NOMO-1 treated with dmso at 0.1 percent for 144 hours (cell line): Measurements from ENCODE around the gene SAA1.
"Not testable (repeated sequence)": the region's sequence is repeated elsewhere in the genome, so short reads cannot be mapped to it uniquely, and the experiment has no call there.

Source experiments
- DNase-seq: peaks from one replicate; lab custom pipeline; 2025; ENCODE audit not compliant: unreplicated experiment; lab: John Stamatoyannopoulos, UW

SAA1 gene

DNA sequence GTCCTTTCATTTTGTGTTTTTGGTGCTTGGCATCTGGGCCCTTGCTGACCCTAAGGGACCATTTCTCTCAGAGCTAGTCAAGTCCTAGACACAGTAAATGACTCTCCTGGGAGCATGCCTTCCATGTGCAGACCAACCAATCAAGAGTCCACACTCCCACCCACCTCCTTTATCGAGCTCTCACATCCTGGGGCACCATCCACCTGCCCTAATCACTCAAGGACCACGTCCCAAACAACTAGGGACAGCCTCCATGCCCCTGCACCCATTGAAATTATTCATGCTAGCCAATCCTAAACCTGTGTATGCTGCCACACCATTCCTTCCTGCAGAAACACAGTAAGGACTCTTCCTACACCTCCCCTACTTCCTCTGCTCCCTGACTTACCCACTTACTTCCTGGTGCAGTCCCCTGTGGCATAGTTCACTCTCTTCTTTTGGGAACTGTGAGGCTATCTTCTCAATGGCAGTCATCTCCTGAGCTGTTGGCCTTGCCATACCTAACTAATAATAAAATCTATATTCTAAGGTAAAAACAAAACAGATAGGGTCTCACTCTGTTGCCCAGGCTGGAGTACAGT, 11.2 kb upstream of the SAA1 start:
- DNase-seq, result no peak

- no peak for DNase-seq
These were observed 6.8 kb upstream of the SAA1 start for GRCh38 chr11:18259259-18259658.

GRCh38 chr11:18261721-18262120, 4.3 kb upstream of the SAA1 start:
- DNase-seq, result no peak

GRCh38 chr11:18262681-18263350, 3.2 kb upstream of the SAA1 start:
- DNase-seq, result not testable (repeated sequence)

- no peak for DNase-seq
These were observed 2.0 kb upstream of the SAA1 start for GRCh38 chr11:18264035-18264434.

DNA sequence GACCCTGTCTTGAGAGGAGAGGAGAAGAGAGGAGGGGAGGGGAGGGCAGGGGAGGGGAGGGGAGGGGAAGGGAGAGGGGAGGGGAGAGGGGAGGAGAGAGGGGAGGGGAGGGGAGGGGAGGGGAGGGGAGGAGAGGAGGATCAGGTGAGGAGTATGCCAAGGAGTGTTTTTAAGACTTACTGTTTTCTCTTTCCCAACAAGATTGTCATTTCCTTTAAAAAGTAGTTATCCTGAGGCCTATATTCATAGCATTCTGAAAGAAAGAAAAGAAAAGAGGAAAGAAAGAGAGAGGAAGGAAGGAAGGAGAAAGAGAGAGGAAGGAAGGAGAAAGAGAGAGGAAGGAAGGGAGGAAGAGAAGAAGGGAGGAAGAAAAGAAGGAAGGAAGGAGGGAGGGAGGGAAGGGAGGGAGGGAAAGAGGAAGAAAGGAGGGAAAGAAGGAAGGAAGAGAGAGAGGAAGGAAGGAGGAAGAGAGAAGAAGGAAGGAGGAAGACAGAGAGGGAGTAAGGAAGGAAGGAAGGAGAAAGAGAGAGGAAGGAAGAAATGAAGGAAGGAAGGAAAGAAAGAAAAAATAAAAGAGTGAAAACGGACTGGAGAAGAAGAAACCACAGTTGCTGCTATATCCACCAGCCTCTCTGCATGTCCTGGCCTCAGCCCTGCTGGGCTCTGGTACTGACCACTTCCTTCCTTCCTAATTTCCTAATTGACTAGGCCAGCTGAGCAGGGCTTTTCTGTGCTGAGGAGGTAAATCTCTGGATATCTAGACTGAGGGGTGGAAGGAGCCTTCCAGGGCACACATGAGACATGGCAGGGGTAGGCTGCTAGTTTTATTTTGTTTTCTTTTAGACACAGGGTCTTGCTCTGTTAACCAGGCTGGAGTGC, 1.1 kb upstream of the SAA1 start:
- DNase-seq, result no peak

- not testable (repeated sequence) for DNase-seq
These were observed 1.5 kb downstream of the SAA1 start for GRCh38 chr11:18267335-18268133.

- not testable (repeated sequence) for DNase-seq
These were observed 3.2 kb downstream of the SAA1 start for GRCh38 chr11:18269252-18269651.

GRCh38 chr11:18270102-18270501, 4.0 kb downstream of the SAA1 start:
- DNase-seq, result no peak

DNA sequence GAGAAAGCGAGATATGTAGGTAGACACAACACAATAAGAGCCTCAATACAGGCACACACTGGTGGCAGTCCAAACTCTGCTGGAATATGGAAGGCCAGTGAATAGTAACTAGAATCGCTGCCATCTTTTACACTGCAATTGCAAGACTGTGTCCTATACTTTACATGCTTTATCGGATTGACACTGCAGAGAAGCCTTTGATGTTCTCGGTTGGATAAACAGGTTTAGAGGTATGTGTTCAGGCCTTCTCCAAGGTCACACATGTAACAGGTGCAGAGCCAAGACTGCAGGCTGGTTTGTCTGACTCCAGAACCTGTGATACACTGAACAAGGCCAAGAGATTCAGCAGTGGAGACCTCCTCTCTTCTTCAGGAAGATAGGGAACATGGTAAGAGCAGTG, 5.1 kb downstream of the SAA1 start:
- no peak for DNase-seq

DNA sequence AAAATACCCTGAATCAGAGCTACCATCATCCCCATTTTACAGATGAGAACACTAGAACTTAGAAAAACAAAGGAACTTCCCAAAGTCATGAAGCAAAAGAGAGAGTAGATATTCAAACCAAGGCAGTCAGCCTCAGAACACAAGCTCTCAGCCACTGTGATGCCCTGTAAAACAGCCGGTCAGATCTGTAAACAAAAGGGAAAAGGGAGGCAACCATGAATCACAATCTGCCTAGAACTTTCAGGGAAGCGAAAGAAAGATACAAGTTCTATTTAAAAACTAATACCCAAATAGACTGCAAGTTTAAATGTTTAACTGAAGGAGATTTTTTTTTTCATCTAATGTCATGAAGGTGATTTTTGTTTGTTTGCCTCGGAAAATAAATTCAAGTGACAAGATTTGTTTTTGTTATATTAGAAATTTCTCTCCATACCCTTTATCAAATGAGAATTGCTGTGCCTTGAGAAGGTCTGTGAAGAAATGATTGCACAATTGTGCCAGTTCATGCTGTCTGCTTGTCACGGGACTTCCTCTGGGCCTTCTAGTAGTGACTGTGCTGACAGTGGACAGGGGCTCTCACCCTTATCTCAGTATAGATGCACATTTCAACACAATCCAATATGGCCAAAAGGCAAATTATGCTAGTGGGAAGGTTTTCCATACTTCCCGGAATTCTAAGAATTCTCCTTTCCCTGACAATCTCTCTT, 11.7 kb downstream of the SAA1 start:
- peak; percentile 61 for DNase-seq

- peak; percentile 16 for DNase-seq
These were observed 14.5 kb downstream of the SAA1 start for GRCh38 chr11:18280438-18281045.

GRCh38 chr11:18282626-18283025, 16.6 kb downstream of the SAA1 start:
- no peak for DNase-seq

- DNase-seq, result no peak
These were observed 19.8 kb downstream of the SAA1 start for GRCh38 chr11:18285841-18286240.

GRCh38 chr11:18288911-18289310, 22.8 kb downstream of the SAA1 start:
- no peak for DNase-seq

- no peak for DNase-seq
These were observed 28.8 kb downstream of the SAA1 start for GRCh38 chr11:18294862-18295261.

GRCh38 chr11:18295316-18295715, 29.3 kb downstream of the SAA1 start:
- DNase-seq, result no peak

GRCh38 chr11:18299721-18300120, 33.7 kb downstream of the SAA1 start:
- no peak for DNase-seq

- DNase-seq, result no peak
These were observed 38.7 kb downstream of the SAA1 start for GRCh38 chr11:18304745-18305144.

DNA sequence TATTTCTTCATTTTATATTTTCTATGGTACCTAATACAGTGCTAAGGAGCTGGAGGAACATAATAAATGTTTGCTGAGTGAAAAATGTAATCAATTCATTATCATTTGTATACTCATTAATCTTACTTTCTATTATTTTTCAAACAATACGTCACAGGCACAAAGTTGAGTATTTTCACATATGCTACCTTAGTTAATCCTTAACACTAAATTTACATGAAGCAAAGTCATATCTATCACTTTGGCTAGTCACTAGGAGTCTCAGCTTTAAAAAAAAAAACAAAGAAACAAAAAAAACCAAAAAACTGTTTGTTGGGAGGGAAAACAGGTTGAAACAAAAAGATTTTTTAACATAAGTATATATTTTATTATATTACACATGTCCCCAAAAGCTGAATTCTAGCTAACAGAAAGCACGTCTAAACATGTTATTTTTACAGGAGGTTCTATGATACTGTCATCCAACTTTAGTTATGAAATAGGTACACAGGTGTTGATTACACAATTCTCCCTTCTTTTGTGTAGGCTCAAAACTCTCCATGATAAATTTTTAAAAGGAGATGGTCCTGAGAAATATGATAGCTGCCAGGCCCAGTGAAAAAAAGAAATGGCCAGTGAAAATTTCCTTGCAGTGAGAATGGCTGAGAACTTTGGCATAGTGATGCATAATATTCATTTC, 41.5 kb downstream of the SAA1 start:
- DNase-seq, result no peak
